Measurements from ENCODE around the gene AKAP13. TPM values are rescaled to one million over a fixed set of nuclear protein-coding genes. Genes with fewer than 3 reads are reported as not detected.

Gene AKAP13
- total and polyA plus RNA-seq, 2 of the 8 experiments (the other 6 are each of a cell fraction or from before 2014, with no cell fraction given): 14.0 to 46.2 TPM

DNA sequence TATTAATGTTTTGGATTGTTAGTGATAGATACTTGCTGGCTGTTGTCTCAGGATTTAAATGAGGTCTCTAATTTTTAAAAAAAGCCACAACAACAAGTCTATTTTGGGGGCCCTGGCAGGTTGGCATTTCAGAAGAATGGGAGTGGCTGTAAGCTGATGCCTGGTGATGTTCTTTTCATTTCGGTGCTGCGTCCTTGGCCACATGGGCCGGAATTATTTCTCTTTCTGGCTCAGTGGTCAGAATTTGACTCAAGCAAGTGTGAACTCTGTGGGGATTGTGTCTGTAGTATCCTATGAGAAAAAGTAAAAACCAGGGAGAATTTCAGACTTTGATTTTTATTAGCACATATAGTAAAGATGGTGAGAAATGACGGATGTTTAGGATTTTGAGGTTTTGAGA lies 203.0 kb downstream of the AKAP13 start (continued):
- TF ChIP-seq TBP (IDR thresholded peaks at IDR 0.05; ENCODE audit: low read depth, low read length) (no peak), SIX5 (IDR thresholded peaks at IDR 0.05; ENCODE audit: low read depth, low read length) (no peak), BACH1 (IDR thresholded peaks at IDR 0.05; ENCODE audit: low read length) (no peak), ZNF274 (IDR thresholded peaks at IDR 0.05; ENCODE audit: borderline replicate concordance, extremely low read depth, low read length) (no peak), POLR2AphosphoS5 (IDR thresholded peaks at IDR 0.05; ENCODE audit: low read depth, low read length) (no peak)

Data from H1 (cell line).